HFFc6 (cell line): ENCODE results near the gene DDX31. TPM values are rescaled to one million over a fixed set of nuclear protein-coding genes. Genes with fewer than 3 reads are reported as not detected.

Experiments used
- DNase-seq: peaks from one replicate; pipeline ENCODE4 v3.0.0-alpha.2; 2018
- H3K27ac Mint-ChIP-seq: 2 replicates; pipeline ENCODE4 v1.8.0; 2020; ENCODE audit warnings: mild to moderate bottlenecking, mixed read lengths
- H3K27me3 Mint-ChIP-seq: 2 replicates; pipeline ENCODE4 v1.8.0; 2021; ENCODE audit warnings: mild to moderate bottlenecking, moderate library complexity, mixed read lengths; ENCODE audit not compliant: insufficient read depth
- H3K36me3 Mint-ChIP-seq: 2 replicates; pipeline ENCODE4 v1.8.0; 2021; ENCODE audit warnings: low read depth, mixed read lengths
- H3K4me1 Mint-ChIP-seq: 2 replicates; pipeline ENCODE4 v1.8.0; 2020; ENCODE audit warnings: low read depth, mixed read lengths
- H3K4me3 Mint-ChIP-seq: 2 replicates; pipeline ENCODE4 v1.8.0; 2020; ENCODE audit warnings: mild to moderate bottlenecking, moderate library complexity, mixed read lengths
- H3K9me3 Mint-ChIP-seq: 2 replicates; pipeline ENCODE4 v1.8.0; 2020; ENCODE audit warnings: mild to moderate bottlenecking, mixed read lengths
- total RNA-seq, 6 experiments: library from RNA; stranded (reverse); fragmentation: NEBNext Ultra II Directional; extraction: Animal tissue kit (Norgen Biotek cat#: 25700); gene quantifications; 2 replicates in 1 of 6; 3 replicates in 5 of 6; pipeline ENCODE4 v1.2.3, GENCODE V29; 2021
- TF ChIP-seq, protein P1 (sequence below): fragments of 200-600 bp; sonication (generic); IDR thresholded peaks from 2 replicates; pipeline ENCODE4 v1.5.0; 2021; ENCODE audit warnings: antibody characterized with exemption, mild to moderate bottlenecking

The DDX31 gene
- total RNA-seq, 6 experiments from 2014 or later: 9.6 to 16.2 (median 14.9) TPM

DNA sequence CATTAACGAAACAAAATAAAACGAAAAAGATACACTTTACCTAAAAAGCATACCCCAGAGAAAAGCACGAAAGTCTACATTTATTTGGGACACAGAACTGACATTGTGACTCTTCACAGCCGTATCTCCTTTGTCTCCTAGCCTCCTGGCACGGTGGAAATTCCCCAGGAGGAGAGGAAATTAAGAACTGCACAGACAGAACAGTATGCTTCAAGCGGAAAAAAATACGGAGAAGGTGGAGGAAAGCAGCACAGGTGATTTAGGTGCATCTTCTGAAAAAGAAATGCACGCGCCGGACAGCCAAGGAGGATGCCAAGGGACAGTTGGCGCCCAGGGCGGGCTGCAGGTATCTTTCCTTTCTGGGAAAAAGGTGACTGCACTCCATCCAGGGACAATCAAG, 32.0 kb downstream of the DDX31 start:
- H3K9me3 Mint-ChIP-seq: no peaks in the 10 kb centered on the region

DNA sequence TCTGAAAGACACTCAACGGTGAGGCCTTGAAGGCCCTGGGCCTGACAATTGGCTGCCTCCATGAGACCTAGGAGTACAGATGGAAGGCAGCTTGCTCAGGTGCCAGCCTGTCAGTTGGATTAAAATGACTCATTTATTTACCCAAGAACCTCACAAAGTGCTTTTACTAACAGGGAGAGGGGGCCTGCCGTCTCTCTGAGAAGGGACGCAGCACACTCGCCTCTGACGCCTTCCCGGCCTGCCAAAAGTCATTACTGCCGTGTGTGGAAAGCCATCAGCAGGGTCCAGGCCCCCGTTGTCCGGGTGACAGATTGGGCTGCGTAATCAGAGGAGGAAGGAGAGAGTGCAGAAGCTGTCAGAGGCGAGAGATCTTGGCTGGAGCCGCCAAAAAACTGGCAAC, 32.4 kb downstream of the DDX31 start:
- H3K4me1 Mint-ChIP-seq: peaks cover 8% of the 10 kb centered on the region
- DNase-seq: no peak
- H3K36me3 Mint-ChIP-seq: peaks cover 55% of the 10 kb centered on the region
- H3K27me3 Mint-ChIP-seq: peaks cover 1% of the 10 kb centered on the region
- no peaks in the 10 kb centered on the region for H3K9me3 Mint-ChIP-seq
- no peak overlapping the region for H3K27ac Mint-ChIP-seq
- H3K4me3 Mint-ChIP-seq: no peak overlapping the region
- TF ChIP-seq, protein P1, sequence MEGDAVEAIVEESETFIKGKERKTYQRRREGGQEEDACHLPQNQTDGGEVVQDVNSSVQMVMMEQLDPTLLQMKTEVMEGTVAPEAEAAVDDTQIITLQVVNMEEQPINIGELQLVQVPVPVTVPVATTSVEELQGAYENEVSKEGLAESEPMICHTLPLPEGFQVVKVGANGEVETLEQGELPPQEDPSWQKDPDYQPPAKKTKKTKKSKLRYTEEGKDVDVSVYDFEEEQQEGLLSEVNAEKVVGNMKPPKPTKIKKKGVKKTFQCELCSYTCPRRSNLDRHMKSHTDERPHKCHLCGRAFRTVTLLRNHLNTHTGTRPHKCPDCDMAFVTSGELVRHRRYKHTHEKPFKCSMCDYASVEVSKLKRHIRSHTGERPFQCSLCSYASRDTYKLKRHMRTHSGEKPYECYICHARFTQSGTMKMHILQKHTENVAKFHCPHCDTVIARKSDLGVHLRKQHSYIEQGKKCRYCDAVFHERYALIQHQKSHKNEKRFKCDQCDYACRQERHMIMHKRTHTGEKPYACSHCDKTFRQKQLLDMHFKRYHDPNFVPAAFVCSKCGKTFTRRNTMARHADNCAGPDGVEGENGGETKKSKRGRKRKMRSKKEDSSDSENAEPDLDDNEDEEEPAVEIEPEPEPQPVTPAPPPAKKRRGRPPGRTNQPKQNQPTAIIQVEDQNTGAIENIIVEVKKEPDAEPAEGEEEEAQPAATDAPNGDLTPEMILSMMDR: no peak

More for the DNA sequence above, 32.0 kb downstream of the DDX31 start:
- no peak overlapping the region for H3K4me3 Mint-ChIP-seq
- DNase-seq: no peak
- TF ChIP-seq, protein P1: no peak
- peaks cover 1% of the 10 kb centered on the region for H3K27me3 Mint-ChIP-seq
- H3K36me3 Mint-ChIP-seq: peaks cover 53% of the 10 kb centered on the region
- peaks cover 5% of the 10 kb centered on the region; the same call in 1 of the 2 replicates for H3K4me1 Mint-ChIP-seq
- H3K27ac Mint-ChIP-seq: no peak overlapping the region

DNA sequence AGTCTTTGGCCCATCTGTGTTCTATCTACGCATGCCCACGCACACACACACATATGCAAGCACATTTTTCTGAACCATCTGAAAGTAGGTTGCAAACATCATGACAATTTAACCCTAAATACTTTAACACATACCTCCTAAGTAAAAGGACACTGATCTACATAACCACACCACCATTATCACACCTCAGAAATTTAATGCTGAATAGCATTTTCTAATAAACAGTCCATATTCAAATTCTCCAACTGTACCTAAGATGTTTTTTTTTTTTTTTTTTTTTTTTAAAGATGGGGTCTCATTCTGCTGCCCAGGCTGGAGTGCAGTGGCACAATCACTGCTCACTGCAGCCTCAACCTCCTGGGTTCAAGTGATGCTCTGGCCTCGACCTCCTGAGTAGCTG, 35.5 kb downstream of the DDX31 start:
- Mint-ChIP-seq H3K4me1 (peaks cover 26% of the 10 kb centered on the region), H3K27ac (no peak overlapping the region), H3K9me3 (no peaks in the 10 kb centered on the region), H3K4me3 (no peak overlapping the region), H3K36me3 (peaks cover 53% of the 10 kb centered on the region), H3K27me3 (peaks cover 1% of the 10 kb centered on the region; the same call in 1 of the 2 replicates)
- TF ChIP-seq, protein P1: no peak
- no peak for DNase-seq

DNA sequence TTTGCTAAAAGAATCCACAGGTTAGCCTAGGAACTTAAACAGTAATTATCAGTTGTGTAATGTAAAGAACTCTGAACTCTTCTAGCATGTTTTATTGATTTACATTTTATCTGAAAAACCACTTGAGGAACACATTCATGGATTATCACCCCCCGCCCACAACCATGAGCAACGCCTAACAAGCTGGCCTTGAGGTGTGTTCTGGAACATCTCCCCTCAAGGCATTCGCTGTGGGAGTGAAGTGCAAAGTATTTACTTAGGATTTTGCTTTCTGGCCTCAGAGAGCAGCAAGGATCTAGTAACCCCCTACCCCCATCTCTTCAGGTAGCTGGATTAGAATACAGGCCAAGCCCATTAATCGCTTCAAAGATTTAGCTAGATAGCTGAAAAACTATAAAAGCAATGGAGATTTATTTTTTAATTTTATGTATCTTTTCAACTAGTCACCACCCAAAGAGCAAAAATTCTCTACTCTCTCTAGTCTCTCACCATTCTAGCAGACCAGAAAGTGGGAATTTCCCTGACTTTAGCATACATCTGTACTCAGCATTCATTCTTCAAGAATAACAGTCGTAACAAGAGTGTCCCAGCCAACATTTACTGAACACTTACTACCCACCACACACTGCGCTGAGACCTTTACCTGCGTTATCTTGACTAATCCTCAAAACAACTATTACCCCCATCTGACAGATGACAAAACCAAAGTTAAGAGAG, 37.2 kb downstream of the DDX31 start:
- Mint-ChIP-seq H3K4me1 (peaks cover 21% of the 10 kb centered on the region), H3K36me3 (peaks cover 52% of the 10 kb centered on the region), H3K27me3 (peaks cover 1% of the 10 kb centered on the region; the same call in 1 of the 2 replicates), H3K9me3 (no peaks in the 10 kb centered on the region), H3K4me3 (no peak overlapping the region), H3K27ac (peak overlapping the region; percentile 74)
- TF ChIP-seq, protein P1: no peak
- no peak for DNase-seq

DNA sequence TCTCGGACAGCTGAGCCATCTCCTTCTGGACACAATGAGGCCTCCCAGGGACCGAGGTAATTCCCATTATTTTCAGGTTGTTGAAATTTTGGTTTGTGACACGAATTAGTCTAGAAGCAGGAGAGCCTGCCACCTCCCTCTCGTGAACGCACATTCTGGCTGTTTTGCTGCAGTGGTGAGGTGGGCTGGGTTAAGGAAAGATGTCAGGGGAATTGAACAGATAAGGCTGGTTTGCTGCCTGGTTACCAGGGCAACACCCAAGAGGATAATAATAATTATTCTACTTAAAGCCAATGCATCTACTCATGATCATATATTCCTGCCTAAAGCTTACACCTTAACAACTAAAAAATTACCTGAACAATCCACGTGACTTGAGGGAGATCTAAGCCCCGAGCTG, 38.1 kb downstream of the DDX31 start:
- TF ChIP-seq, protein P1: no peak
- Mint-ChIP-seq H3K9me3 (no peaks in the 10 kb centered on the region), H3K27me3 (peaks cover 1% of the 10 kb centered on the region; the same call in 1 of the 2 replicates), H3K4me3 (no peak overlapping the region; the same call in 1 of the 2 replicates), H3K4me1 (peaks cover 21% of the 10 kb centered on the region), H3K27ac (peak overlapping the region; percentile 74), H3K36me3 (peaks cover 51% of the 10 kb centered on the region)
- DNase-seq: no peak
